NCI-H510A (cell line): ENCODE results near the gene EPN2.
"Not testable (repeated sequence)": the region's sequence is repeated elsewhere in the genome, so short reads cannot be mapped to it uniquely, and the experiment has no call there.

Experiments used
- DNase-seq: peaks from one replicate; lab custom pipeline; 2025; lab: John Stamatoyannopoulos, UW

Gene EPN2

DNA sequence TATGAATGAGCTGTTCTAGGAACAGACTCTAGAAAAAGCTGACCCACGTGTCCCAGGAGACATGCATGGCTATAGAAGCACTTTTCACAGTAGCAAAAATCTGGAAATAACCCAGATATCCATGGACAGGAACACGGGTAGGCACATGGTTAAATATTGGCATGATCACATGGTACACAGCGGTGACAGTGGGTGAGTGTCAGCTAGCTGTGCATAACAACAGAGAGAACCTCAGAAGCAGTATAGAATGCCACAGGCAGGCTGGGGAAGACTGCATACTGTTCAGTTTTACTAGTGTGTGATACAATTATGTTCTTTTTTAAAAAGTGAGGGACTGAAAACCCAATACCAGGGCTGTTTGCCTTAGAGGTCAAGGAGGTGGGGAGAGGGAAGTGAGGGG is 31.4 kb downstream of the EPN2 start:
- DNase-seq, result no peak

DNA sequence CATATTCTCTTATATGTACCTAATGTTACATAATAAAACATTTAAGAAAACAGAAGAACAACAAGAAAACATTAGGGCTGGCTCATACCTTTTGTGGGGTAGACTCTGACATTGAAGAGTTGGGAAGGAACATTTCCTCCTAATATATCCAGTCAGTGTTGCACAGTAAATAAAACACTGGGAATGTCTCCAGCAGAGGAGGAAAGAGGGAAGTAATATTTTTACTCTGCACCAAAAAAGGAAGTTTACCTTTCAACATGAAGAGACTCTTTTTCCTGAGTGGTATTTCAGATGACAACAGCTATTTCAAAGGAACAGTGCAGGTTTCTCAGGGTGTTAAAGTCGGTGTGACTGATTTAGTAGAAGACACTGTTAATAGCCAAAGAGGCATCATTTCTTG is 31.9 kb downstream of the EPN2 start:
- DNase-seq, result no peak

DNA sequence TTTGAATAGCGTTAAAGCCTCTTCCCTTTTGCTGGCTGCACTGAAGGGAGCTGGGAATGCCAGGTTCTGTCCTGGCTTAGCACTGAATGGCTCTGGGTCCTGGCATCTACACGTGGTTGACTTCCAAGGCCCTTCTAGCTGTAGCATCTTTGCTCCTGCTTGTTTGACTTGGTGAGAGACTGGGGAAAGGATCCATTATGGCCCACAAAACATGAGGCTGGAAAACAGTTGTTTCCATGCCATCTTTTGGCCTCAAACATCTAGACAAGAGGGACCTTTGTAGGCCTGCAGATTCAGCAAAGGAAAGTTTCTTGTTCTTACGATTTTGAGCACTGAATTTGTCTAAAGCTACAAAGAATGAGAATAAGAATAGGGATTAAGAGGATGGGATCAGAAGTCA is 32.5 kb downstream of the EPN2 start:
- DNase-seq, result no peak

DNA sequence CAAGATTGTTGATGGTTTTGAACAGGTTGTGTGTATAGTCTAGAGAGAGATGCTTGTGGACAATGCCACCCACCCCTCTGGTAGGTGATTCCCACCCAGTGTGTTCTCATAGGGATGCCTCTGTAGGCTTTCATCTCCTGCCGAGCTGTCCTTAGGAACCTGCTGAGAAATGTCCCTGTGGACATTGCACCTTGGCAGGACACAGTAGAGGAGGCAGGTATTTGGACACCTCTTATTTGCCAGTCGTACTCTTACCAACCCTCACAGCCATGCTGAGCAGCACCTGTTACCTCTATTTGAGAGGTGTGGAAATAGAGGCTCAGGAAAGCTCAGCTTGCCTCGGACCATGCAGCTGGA is 33.2 kb downstream of the EPN2 start:
- DNase-seq, result no peak

DNA sequence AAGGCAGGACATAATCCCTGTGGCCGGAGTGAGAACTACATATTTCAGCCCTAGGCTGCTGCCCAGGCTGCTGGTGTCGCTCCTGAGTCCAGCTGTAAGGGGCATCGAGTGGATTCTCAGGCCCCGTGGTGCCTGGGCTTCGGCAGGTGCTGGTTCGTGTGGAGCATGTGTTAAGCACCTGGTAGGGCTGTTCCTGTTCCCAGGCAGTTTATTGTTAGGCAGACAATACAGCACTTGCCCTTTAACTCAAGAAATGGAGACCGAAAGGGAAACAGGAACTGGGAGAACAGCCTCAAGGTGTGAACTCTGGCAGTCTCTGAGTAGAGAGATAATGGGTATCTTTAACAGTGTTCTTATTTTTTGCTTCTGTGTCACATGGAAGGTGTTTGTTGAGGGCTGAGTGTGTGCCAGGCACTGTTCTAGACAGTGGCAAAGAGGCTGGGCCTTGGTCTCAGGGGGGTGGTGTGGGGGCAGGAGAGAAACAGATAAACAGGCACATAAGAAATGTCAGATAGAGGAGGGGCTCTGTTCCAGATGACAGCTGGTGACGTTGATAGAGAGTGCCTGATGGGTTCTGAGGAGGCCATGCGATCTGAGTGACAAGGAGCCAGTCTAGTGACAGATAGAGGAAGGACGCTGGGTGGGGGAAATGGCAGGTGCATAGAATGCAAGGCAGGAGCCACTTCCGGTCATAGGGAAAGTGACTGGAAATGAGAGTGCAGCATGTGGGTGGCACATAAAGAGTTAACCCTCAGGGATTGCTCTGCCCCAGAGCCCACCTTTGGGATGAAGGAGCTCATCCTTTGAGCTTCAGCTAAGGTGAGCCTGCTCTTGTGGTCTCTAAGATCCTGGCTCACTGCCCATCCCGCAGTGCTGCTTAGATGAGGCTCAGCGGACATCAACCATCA is 33.8 kb downstream of the EPN2 start:
- DNase-seq, result no peak

DNA sequence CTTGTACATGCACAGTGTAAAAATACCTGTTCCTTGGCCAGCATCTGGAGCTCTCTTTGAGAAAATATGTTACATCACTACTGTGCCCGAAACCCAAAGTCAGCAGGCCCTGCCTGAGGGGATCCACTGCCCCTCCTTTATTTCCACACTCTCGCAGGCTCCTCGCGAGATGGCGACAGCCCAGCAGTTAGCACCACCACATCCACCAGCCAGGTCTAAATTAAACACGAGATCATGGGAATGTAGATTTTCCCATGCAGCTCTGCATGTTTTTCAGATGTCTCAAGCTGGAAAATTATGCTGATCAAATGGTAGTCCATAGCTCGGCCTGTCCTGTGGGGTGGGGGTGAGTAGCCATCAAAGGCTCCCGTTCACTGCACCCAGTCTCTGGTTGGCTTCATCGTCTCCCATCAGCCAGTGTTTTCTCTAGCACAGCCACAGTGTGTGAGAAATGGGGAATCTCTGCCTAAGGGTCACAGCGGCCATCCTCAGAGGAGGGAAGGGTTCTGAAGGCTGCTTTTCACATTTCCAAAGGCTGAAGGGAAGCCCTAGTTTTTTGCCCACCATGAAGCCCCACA is 34.7 kb downstream of the EPN2 start:
- DNase-seq, result no peak

DNA sequence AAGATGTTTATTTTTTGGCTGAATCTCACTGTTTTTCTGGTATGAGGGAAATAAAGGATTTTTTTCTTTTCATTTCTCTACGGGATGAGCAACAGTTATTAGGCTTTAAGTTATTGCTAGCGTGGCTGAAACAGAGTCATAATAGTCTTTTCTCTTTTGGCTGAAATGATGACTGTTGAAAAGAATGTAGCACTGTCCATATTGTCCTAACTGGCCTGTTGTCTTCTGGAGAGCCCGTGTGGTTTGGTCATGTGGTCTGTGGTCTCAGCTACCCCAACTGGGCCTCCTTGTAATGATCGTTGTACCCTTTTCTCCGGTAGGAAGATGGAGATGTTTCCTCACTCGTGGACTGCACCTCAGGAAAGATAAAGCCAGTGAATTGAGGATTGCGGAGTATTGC is 36.6 kb downstream of the EPN2 start:
- DNase-seq, result no peak

DNA sequence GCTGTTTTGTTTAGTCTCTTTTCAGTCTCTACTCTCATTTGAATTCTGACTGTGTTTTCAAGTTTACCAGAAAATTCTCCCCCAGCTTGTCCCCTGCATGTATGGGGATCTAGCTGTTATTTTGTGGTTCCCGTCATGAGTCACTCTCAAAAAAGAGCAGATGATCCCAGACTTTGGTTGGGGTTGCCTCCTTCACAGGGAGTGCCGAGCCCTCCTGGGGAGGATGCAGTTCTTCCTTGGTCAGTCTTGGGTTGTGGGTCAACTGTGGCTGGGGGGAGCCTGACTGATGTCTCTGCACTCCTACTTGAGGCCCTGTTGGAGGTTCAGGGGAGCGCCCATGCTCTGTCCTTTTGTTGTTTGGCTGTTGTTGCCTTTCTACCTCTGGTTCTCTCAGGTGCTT is 37.7 kb downstream of the EPN2 start:
- no peak for DNase-seq

DNA sequence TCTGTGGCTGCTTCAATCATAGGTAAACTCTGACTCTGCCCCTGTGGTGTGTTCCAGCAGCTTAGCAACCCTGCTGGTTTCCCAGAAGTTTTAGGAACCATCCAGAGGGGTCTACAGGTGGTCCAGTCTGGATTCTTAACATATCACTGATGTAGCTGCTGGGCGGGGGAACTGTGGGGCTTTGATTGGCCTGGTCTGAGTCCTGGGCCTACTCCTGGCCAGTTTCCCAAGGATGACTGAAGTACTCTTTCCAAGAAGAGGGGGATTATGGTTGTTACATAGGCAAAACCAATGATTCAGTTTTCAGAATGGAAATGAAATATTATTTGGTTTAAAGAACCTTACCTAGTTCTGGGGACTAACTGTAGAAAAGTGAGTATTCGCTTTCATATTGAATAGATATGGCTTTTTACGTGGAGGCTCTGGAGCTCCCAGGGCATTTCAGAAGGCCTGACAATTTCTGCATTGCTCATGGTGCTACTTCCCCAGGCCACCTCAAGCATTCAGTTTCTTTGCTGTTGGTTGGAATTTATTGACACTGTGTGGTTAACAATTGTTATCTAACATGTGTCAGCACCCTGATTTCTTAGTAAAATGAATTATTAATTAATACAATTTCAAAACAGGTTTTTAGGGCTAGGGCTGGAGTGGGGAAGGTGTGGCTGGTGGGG is 38.4 kb downstream of the EPN2 start:
- DNase-seq, result no peak

DNA sequence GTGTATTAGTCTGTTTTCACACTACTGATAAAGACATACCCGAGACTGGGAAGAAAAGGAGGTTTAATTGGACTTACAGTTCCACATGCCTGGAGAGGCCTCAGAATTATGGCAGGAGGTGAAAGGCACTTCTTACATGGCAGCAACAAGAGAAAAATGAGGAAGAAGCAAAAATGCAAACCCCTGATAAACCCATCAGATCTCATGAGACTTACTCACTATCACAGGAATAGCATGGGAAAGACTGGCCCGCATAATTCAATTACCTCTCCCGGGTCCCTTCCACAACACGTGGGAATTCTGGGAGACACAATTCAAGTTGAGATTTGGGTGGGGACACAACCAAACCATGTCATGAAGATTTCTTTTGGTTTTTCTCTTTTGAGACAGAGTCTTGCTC is 41.1 kb downstream of the EPN2 start:
- DNase-seq, result not testable (repeated sequence)

DNA sequence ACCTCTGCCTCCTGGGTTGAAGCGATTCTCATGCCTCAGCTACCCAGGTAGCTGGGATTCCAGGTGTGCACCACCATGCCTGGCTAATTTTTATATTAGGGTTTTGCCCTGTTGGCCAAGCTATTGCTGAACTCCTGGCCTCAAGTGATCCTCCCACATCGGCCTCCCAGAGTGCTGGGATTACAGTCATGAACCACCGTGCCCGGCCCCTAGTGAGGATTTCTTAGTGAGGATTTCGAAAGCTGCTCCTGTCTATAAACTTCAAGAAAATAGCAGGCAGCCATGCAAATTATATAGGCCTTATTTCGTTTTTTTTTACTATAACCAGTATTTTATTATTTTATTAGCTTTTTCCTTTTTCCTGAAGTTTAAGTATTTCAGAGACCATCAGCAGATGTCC is 41.6 kb downstream of the EPN2 start:
- no peak for DNase-seq

DNA sequence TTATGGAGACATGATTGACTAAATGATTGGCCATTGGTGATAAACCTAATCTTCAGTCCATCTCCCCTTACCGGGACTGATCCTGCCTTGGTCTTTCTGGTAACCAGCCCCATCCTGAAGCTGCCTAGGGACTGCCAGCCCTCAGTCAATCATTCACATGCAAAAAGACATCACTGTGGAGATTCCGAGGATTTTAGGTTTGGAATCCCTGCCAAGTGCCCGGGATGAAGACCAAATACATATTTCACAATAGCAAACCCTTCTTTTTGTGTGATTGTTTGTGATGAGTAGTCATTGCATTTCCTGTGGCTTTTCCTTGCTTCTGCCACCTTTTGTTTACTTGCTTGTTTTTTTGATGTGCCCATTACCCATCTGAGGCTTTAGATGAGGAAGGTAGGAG is 44.0 kb downstream of the EPN2 start:
- DNase-seq, result no peak

DNA sequence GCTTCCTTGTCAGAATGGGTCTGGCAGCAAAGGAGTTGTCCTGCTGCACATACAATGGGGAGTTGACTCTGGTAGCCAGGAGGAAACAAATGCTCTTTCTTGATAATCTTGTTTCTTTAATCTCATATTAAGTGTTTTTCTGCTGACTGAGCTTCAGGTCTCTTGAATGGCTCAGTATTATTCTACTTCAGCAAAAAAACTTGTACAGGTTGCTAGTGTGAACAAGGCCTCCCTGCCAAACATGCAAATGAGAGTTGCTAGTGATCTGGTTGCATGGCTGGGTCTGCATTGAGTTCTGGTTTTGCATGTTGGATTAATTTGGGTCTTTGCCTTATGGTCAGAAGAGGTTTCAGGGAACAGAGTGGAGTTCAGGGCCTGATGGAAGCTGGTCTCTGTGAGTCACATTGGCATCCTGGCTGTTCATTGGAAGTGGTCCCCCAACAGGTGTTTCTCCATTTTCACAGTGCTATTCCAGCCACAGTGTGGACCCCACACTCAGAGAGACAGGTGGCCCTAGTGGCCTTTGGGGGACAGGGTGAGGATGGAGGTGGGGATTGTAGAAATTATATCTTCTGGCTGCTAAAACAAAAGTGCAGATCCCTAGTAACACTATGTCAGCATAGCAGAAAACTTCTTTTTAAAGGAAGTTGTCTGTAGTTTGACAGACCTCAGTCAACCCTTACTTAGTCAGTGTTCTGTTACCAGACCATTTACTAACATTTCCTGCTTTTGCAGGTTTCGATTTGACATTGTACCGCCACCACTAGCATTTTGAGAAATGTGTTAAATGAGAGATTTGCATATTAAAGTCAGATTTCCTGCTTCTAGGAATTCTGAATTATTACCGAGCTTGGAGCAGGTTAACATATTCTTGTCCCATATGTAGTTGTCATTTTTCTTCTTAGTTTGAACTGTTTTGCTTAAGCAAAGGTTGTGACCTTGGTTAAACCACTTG is 47.1 kb downstream of the EPN2 start:
- no peak for DNase-seq

DNA sequence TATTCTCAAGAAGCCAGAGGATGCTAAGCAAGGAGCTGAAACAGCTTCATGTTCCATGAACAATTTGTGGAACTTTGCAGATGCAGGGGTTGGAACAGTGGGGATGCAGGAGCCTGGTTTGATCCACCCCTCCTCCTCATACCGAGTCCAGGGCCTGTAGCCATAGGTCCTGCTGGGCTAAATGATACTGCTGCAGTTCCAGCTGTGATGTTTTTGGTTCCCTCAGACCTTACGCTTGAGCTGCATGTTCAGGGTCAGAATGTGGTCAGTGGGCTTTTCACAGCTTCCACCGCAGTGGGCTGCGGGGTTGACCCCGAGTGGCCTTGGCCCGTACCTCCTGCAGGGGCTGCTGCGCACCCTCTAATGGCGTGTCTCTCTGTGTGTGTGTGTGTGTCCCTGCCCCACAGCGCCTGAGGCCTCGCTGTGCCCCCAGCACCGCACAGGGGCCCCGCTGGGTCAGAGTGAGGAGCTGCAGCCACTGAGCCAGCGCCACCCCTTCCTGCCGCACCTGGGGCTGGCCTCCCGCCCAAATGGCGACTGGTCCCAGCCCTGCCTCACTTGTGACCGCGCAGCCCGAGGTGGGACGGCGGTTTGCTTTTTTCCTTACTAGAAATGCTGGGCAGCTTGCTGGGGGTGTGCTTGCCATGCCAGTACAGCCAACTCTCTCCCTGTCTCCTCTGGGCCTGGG is 48.2 kb downstream of the EPN2 start:
- no peak for DNase-seq

DNA sequence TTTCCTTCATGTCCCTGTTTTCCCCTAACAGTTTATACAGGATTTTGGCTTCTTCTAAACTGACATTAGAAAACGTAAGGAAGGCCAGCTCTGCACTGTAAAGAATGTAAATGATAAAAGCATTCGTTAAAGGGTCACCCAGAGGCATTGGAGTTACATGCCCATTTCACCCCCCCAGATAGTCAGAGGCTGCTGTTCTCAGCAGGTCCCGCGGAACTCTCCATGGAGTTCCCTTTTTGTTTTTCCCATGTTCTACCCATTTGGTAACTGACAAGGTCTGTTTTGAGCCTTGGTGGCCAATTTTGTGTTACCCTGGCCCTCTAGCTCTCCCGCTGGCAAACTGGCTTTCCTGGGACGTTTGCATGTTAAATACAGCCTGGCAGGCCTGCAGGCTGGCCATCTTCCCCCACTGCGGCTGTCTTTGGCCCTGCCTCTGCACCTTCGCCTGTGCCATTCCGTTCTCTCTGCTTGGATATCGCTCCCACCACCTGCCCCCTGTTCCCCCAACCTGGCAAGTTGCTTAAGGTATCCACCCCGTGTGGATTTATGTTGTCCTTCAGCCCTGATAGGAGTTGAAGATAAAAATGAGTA is 49.7 kb downstream of the EPN2 start:
- no peak for DNase-seq

DNA sequence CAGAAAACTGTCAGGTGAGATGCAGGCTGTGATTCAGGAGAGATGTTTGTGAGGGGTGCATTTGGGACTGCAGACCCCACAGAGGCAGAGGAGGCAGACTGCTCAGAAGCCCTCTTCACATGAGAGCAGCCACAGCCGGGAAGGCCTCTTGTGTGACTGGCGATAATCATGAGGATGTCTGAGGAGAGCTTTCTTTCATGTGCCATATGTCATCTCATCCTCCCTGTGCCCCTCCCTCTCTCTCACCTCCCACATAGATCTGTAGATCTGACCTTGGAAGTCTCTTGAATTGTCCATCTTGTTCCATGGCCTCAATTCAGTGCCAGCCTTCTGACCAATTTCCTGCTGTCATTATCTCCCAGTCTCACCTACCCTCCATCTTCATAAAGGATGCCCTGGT is 50.5 kb downstream of the EPN2 start:
- no peak for DNase-seq

DNA sequence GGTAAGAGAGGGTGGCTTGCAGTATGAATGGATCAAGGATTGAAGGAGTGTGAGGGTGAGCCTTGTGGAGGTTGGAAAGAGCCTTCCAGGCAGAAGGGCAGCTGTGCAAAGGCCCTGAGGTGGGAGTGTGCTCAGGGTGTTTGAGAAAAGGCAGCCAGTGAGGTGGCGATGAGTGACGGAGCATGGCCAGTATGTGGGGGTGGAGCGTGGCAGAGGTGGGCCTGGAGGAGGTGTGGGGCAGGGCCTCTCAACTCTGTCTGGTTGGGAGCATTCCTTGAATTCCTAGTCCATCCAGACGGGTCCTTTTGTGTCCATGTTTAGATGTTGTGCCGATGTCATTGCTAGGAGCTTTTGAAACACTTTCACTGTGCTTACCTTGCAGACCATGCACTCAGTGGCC is 51.3 kb downstream of the EPN2 start:
- DNase-seq, result no peak

DNA sequence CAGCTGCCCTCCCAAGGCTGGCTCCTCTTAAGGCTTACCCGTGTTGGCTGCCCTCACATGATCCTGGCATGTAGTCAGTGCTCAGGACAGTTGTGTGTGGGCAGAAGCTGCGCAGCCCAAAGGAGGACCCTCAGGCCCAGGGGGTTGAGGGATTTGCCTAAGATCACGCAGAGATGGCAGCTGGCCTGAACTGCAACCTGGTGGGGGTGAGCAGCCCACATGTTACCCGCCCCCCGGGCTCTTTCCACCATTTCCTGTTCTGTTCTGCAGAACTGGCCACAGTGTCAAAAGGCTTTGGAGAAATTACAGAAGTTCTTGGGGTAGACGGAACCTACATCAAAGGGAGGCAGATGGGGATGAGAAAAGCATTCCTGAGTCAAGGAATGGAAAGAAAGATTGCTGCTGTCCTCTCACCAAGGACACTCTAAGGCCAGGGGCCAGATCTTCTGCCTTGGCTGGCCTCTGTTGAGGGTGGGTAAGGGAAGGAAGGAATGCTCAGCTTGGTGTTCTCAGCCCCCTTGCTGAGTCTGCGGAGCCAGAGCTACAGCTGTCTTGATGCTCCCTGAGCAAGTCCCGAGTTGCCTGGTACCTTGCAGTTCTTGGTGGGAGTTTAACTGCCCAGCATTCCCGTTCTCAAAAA is 53.0 kb downstream of the EPN2 start:
- DNase-seq, result no peak

DNA sequence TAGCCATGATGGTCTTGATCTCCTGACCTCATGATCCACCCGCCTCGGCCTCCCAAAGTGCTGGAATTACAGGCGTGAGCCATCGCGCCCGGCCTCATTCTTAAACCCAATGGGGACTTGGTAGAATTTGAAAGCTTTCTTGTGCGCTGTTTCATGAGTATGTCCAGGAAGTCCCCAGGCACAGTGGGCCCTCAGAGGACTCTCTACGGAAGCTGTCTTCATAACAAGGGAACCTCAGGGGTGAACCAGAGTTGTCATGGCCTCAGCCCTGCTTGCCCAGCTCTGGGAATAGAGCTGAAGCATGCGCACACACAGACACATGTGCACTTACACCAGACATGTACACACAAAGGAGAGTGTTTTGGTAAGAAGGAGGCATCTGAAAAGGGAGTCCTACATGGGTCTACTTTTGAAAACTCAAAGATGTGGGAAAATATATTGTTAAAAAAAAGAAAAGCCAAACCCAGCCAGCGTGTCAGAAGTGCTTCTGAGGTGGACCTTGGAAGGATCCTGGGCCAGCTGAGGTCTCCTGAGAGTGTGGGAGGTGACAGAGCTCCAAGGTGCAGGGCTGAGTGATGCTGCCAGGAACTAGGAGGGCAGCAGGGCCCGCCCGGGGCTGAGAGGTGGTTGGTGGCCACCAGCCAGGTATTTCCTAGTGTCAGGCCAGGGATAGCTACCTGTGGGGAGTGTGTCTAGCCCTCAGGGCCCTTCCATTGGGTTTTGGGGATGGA is 54.6 kb downstream of the EPN2 start:
- no peak for DNase-seq

DNA sequence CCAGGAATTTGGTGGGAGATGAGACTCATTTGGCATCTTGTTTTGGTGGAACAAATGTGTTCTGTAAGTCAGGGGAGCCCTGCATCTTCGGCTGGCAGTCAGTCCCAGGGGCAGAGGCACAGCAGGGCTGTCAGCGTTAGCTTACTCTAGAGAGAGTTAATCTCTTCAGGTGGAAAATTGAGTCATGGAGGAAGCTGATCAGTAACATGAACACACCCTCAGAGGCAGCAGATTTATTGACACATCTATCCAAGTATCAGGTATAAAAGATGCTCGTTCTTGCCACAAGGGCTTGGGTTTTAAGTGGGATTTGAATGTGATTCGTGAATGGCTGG is 55.2 kb downstream of the EPN2 start:
- no peak for DNase-seq
